Adrenal gland (tissue), 5 donors: ENCODE measurements around the gene UGT1A6.

Experiments used
- CTCF ChIP-seq, 6 experiments: fragments of 450-650 bp in 4 of 6; fragments of 200-600 bp in 2 of 6; sonication (generic) in 1 of 6; IDR thresholded peaks; 1 replicate in 5 of 6; 2 replicates in 1 of 6; pipeline versions ENCODE4 v1.5.1 to v1.8.0; 2016 to 2021; ENCODE audit warnings: antibody characterized with exemption in 6 of 6, mild to moderate bottlenecking in 2 of 6, moderate library complexity in 1 of 6
- POLR2A ChIP-seq, 2 donors: fragments of 450-650 bp; IDR thresholded peaks; one replicate each; pipeline ENCODE4 v1.6.1; 2017; ENCODE audit warnings: antibody characterized with exemption in 2 of 2, mild to moderate bottlenecking in 2 of 2, moderate library complexity in 1 of 2
- donor health status: DM: no; HTN: no; CAD: no.

DNA sequence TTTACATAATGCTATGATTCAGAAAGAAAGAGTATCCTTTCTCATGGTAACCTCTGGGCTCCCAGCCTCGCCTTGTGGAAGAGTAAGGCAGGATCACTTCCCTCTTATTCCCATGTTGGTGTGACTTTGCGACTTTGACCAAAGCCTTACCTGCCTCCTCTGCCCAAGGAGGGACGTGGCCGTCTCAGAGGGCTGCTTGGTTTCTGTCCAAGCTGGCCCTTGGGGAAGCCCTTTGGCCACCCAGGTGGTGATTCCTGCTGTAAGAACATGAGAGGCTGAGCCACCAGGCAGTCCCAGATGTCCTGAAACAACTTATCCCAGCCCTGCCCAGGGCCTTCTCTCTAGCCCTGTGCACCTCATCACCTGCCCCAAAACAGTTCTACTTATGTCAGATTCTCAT, 6.0 kb downstream of the UGT1A6 start:
- no peak for TF ChIP-seq CTCF (IDR thresholded peaks at IDR 0.05)
- no peak for TF ChIP-seq POLR2A (IDR thresholded peaks at IDR 0.05)
